Measurements from ENCODE around the gene OSTM1. TPM values are rescaled to one million over a fixed set of nuclear protein-coding genes. Genes with fewer than 3 reads are reported as not detected.

OSTM1 gene
- total and polyA plus RNA-seq, 2 donors (not counting 1 experiment from before 2014, with no cell fraction given), result 6.2 to 41.7 TPM

- no peak overlapping the region for H3K4me3 Mint-ChIP-seq
- ChIA-PET POLR2A (no interaction called here), CTCF (interaction anchor here (1.8 kb wide), 1 partner anchor 389 kb away, joined by 4 read pairs; no protein-coding TSS in a partner anchor)
- Histone ChIP-seq H3K27me3 (replicated peaks in 1 of 4; ENCODE audit: control extremely low read depth in 1 of 4, control insufficient read depth in 3 of 4, insufficient read depth in 4 of 4, low read length in 3 of 4) (peaks cover 0 to 5% (median 2%) of the 10 kb centered on the region in 4 experiments), H4K20me1 (ENCODE audit: control insufficient read depth, insufficient read depth, low read length, poor library complexity, severe bottlenecking) (no peaks in the 10 kb centered on the region), H3K9me3 (ENCODE audit: control extremely low read depth in 1 of 3, control insufficient read depth in 2 of 3, insufficient read depth in 1 of 3, low read length in 2 of 3) (peaks cover 0 to 5% (median 0%) of the 10 kb centered on the region in 3 donors), H3K9ac (ENCODE audit: low read length) (no peak overlapping the region), H3K36me3 (replicated peaks in 1 of 2; ENCODE audit: control extremely low read depth in 1 of 2, control insufficient read depth in 1 of 2, extremely low read depth in 1 of 2, insufficient read depth in 2 of 2, low read length in 1 of 2) (no peaks in the 10 kb centered on the region), H3K4me3 (ENCODE audit: control extremely low read depth in 1 of 5, extremely low read depth in 1 of 5, insufficient read depth in 1 of 5, low read depth in 2 of 5, low read length in 4 of 5) (no peak overlapping the region), H3K27ac (ENCODE audit: low read length in 2 of 2) (no peak overlapping the region), H2AFZ (ENCODE audit: insufficient read depth, low read depth, low read length, poor library complexity, severe bottlenecking) (no peak overlapping the region), H3K4me2 (replicated peaks; ENCODE audit: low read depth, low read length, poor library complexity, severe bottlenecking) (no peak overlapping the region), H3K79me2 (ENCODE audit: control insufficient read depth, insufficient read depth, low read length) (no peaks in the 10 kb centered on the region), H3K4me1 (ENCODE audit: control insufficient read depth in 2 of 2, insufficient read depth in 2 of 2, low read length in 2 of 2) (no peaks in the 10 kb centered on the region)
- H3K27me3 Mint-ChIP-seq, result peaks cover 24% of the 10 kb centered on the region
- ATAC-seq (ENCODE audit: low read depth) (no peak), DNase-seq (no peak)
- H3K4me1 Mint-ChIP-seq, result no peaks in the 10 kb centered on the region
- no peak overlapping the region for H3K27ac Mint-ChIP-seq
- TF ChIP-seq, protein P1, sequence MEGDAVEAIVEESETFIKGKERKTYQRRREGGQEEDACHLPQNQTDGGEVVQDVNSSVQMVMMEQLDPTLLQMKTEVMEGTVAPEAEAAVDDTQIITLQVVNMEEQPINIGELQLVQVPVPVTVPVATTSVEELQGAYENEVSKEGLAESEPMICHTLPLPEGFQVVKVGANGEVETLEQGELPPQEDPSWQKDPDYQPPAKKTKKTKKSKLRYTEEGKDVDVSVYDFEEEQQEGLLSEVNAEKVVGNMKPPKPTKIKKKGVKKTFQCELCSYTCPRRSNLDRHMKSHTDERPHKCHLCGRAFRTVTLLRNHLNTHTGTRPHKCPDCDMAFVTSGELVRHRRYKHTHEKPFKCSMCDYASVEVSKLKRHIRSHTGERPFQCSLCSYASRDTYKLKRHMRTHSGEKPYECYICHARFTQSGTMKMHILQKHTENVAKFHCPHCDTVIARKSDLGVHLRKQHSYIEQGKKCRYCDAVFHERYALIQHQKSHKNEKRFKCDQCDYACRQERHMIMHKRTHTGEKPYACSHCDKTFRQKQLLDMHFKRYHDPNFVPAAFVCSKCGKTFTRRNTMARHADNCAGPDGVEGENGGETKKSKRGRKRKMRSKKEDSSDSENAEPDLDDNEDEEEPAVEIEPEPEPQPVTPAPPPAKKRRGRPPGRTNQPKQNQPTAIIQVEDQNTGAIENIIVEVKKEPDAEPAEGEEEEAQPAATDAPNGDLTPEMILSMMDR (IDR thresholded peaks at IDR 0.05), result no peak
- TF ChIP-seq EZH2 (IDR thresholded peaks at IDR 0.05; ENCODE audit: borderline replicate concordance, insufficient read depth, low read depth, low read length, poor library complexity, severe bottlenecking), result no peak
- H3K9me3 Mint-ChIP-seq (ENCODE audit: insufficient read depth), result no peaks in the 10 kb centered on the region
- intact Hi-C loops (cut with micrococcal nuclease), result no loop called here
- WGBS (ENCODE audit: insufficient coverage), result no CpG with 5 or more reads among the region's 3 CpGs
These were observed 28.4 kb upstream of the OSTM1 start for GRCh38 chr6:108102965-108103364.

DNA sequence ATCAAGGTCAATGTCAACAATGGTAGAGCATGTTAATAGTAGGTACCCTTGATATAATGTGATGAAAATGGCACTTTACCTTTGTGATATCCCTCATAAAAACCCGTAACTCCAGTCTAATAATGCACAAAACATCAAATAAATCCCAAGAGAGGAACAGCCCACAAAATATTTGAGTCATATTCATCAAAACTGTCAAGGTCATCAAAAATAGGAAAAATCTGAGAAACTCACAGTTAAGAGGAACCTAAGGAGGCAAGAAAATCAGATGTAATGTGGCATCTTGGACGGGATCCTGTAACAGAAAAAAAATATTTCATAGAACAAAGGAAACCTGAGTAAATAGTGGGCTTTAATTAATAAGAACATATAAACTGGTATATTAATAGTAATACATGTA is 25.5 kb upstream of the OSTM1 start:
- no peaks in the 10 kb centered on the region for H3K4me1 Mint-ChIP-seq
- intact Hi-C loops (cut with micrococcal nuclease), result no loop called here
- DNase-seq (no peak), ATAC-seq (ENCODE audit: low read depth) (no peak)
- Histone ChIP-seq H3K36me3 (replicated peaks in 1 of 2; ENCODE audit: control extremely low read depth in 1 of 2, control insufficient read depth in 1 of 2, extremely low read depth in 1 of 2, insufficient read depth in 2 of 2, low read length in 1 of 2) (no peaks in the 10 kb centered on the region), H3K79me2 (ENCODE audit: control insufficient read depth, insufficient read depth, low read length) (no peaks in the 10 kb centered on the region), H3K4me1 (ENCODE audit: control insufficient read depth in 2 of 2, insufficient read depth in 2 of 2, low read length in 2 of 2) (no peaks in the 10 kb centered on the region), H4K20me1 (ENCODE audit: control insufficient read depth, insufficient read depth, low read length, poor library complexity, severe bottlenecking) (no peaks in the 10 kb centered on the region), H3K9ac (ENCODE audit: low read length) (no peak overlapping the region), H3K27me3 (replicated peaks in 1 of 4; ENCODE audit: control extremely low read depth in 1 of 4, control insufficient read depth in 3 of 4, insufficient read depth in 4 of 4, low read length in 3 of 4) (peaks cover 0 to 5% (median 5%) of the 10 kb centered on the region in 4 experiments), H3K27ac (ENCODE audit: low read length in 2 of 2) (no peak overlapping the region), H3K4me2 (replicated peaks; ENCODE audit: low read depth, low read length, poor library complexity, severe bottlenecking) (no peak overlapping the region), H3K4me3 (ENCODE audit: control extremely low read depth in 1 of 5, extremely low read depth in 1 of 5, insufficient read depth in 1 of 5, low read depth in 2 of 5, low read length in 4 of 5) (no peak overlapping the region), H3K9me3 (ENCODE audit: control extremely low read depth in 1 of 3, control insufficient read depth in 2 of 3, insufficient read depth in 1 of 3, low read length in 2 of 3) (peaks cover 0 to 5% (median 0%) of the 10 kb centered on the region in 3 donors), H2AFZ (ENCODE audit: insufficient read depth, low read depth, low read length, poor library complexity, severe bottlenecking) (no peak overlapping the region)
- H3K9me3 Mint-ChIP-seq (ENCODE audit: insufficient read depth), result no peaks in the 10 kb centered on the region
- ChIA-PET CTCF (no interaction called here), POLR2A (no interaction called here)
- peaks cover 27% of the 10 kb centered on the region for H3K27me3 Mint-ChIP-seq
- H3K27ac Mint-ChIP-seq, result no peak overlapping the region
- H3K4me3 Mint-ChIP-seq, result no peak overlapping the region
- TF ChIP-seq, protein P1 (IDR thresholded peaks at IDR 0.05), result no peak
- no peak for TF ChIP-seq EZH2 (IDR thresholded peaks at IDR 0.05; ENCODE audit: borderline replicate concordance, insufficient read depth, low read depth, low read length, poor library complexity, severe bottlenecking)
- no CpG with 5 or more reads among the region's 2 CpGs for WGBS (ENCODE audit: insufficient coverage)

Measured in B cell (primary cell).